GM12875 (cell line): ENCODE measurements around the gene CACNA2D3.

Experiments
- H3K4me3 ChIP-seq: one replicate; pipeline ENCODE4 v1.5.1; 2011; ENCODE audit warnings: low read depth, low read length, control low read depth
- CTCF ChIP-seq: IDR thresholded peaks from 2 replicates; pipeline ENCODE4 v1.5.1; 2011; ENCODE audit warnings: low read depth, mild to moderate bottlenecking, control low read depth, inconsistent platforms, low read length, moderate library complexity, borderline replicate concordance; ENCODE audit not compliant: insufficient read depth

CACNA2D3 gene

GRCh38 chr3:54339608-54340007 lies 217.3 kb downstream of the CACNA2D3 start:
- H3K4me3 ChIP-seq = no peak overlapping the region
- no peak for TF ChIP-seq CTCF

- no peak for TF ChIP-seq CTCF
- H3K4me3 ChIP-seq = no peak overlapping the region
Observed at GRCh38 chr3:54341811-54342210, 219.5 kb downstream of the CACNA2D3 start.

GRCh38 chr3:54342676-54343075 lies 220.3 kb downstream of the CACNA2D3 start:
- no peak overlapping the region for H3K4me3 ChIP-seq
- TF ChIP-seq CTCF = no peak

- H3K4me3 ChIP-seq = no peak overlapping the region
- no peak for TF ChIP-seq CTCF
Observed at GRCh38 chr3:54343495-54343894, 221.1 kb downstream of the CACNA2D3 start.

- TF ChIP-seq CTCF = no peak
- H3K4me3 ChIP-seq = no peak overlapping the region
Observed at GRCh38 chr3:54344601-54345231, 222.4 kb downstream of the CACNA2D3 start.

GRCh38 chr3:54345847-54346375 lies 223.6 kb downstream of the CACNA2D3 start:
- H3K4me3 ChIP-seq = no peak overlapping the region
- no peak for TF ChIP-seq CTCF

GRCh38 chr3:54347060-54347459 lies 224.7 kb downstream of the CACNA2D3 start:
- TF ChIP-seq CTCF = no peak
- H3K4me3 ChIP-seq = no peak overlapping the region
